H9 (cell line): Measurements from ENCODE around the gene ERVK3-1. TPM values are rescaled to one million over a fixed set of nuclear protein-coding genes. Genes with fewer than 3 reads are reported as not detected.
A peak's percentile ranks its signal among the peaks of the same experiment; 100 is the strongest.

Experiments
- DNase-seq: peaks from one replicate; pipeline ENCODE4 v3.0.0-alpha.2; 2017
- H2AFZ ChIP-seq: one replicate; pipeline ENCODE4 v1.6.1; 2013; ENCODE audit warnings: mild to moderate bottlenecking, low read length, control low read depth, moderate library complexity
- H2AK5ac ChIP-seq: 2 replicates; pipeline ENCODE4 v1.6.1; 2013; ENCODE audit warnings: low read length, control low read depth, mixed read lengths; ENCODE audit not compliant: insufficient read length
- H2BK120ac ChIP-seq: one replicate; pipeline ENCODE4 v1.6.1; 2013; ENCODE audit warnings: low read depth, mild to moderate bottlenecking, low read length, control low read depth, inconsistent platforms; ENCODE audit not compliant: poor library complexity, severe bottlenecking
- H2BK12ac ChIP-seq: 2 replicates; pipeline ENCODE4 v1.6.1; 2013; ENCODE audit warnings: low read length, control low read depth, mixed read lengths, low read depth; ENCODE audit not compliant: insufficient read length
- H2BK15ac ChIP-seq: 2 replicates; pipeline ENCODE4 v1.6.1; 2013; ENCODE audit warnings: low read depth, low read length, control low read depth
- H2BK20ac ChIP-seq: one replicate; pipeline ENCODE4 v1.6.1; 2013; ENCODE audit warnings: low read depth, mild to moderate bottlenecking, low read length, control low read depth, inconsistent platforms; ENCODE audit not compliant: poor library complexity, severe bottlenecking
- H2BK5ac ChIP-seq: 2 replicates; pipeline ENCODE4 v1.6.1; 2013; ENCODE audit warnings: low read length, control low read depth, mixed read lengths; ENCODE audit not compliant: insufficient read length
- H3K14ac ChIP-seq: 2 replicates; pipeline ENCODE4 v1.6.1; 2013; ENCODE audit warnings: low read length, control low read depth; ENCODE audit not compliant: insufficient read depth
- H3K18ac ChIP-seq: 2 replicates; pipeline ENCODE4 v1.6.1; 2013; ENCODE audit warnings: low read depth, mild to moderate bottlenecking, mixed read lengths, low read length, control low read depth; ENCODE audit not compliant: insufficient read length
- H3K23ac ChIP-seq: 2 replicates; pipeline ENCODE4 v1.6.1; 2013; ENCODE audit warnings: low read length, control low read depth, mixed read lengths, low read depth; ENCODE audit not compliant: insufficient read length
- H3K23me2 ChIP-seq: 2 replicates; pipeline ENCODE4 v1.6.1; 2013; ENCODE audit warnings: low read depth, mild to moderate bottlenecking, mixed read lengths, low read length, control low read depth; ENCODE audit not compliant: insufficient read length, poor library complexity, severe bottlenecking
- H3K27ac ChIP-seq: 2 replicates; pipeline ENCODE4 v1.5.1; 2013; ENCODE audit warnings: low read length, control low read depth, mixed read lengths, low read depth; ENCODE audit not compliant: insufficient read length
- H3K27me3 ChIP-seq: 2 replicates; pipeline ENCODE4 v1.6.1; 2013; ENCODE audit warnings: low read length, control low read depth, inconsistent platforms; ENCODE audit not compliant: insufficient read depth
- H3K4ac ChIP-seq: 2 replicates; pipeline ENCODE4 v1.6.1; 2013; ENCODE audit warnings: low read depth, mild to moderate bottlenecking, control low read depth, inconsistent platforms, low read length, moderate library complexity
- H3K4me1 ChIP-seq: 2 replicates; pipeline ENCODE4 v1.6.1; 2013; ENCODE audit warnings: low read length, control low read depth, inconsistent platforms; ENCODE audit not compliant: insufficient read depth
- H3K4me2 ChIP-seq: 2 replicates; pipeline ENCODE4 v1.6.1; 2013; ENCODE audit warnings: low read length, control low read depth, mixed read lengths; ENCODE audit not compliant: insufficient read length, insufficient read depth
- H3K56ac ChIP-seq: 2 replicates; pipeline ENCODE4 v1.6.1; 2013; ENCODE audit warnings: low read depth, mild to moderate bottlenecking, mixed read lengths, low read length, control low read depth; ENCODE audit not compliant: insufficient read length
- H3K79me1 ChIP-seq: 2 replicates; pipeline ENCODE4 v1.6.1; 2013; ENCODE audit warnings: low read depth, mild to moderate bottlenecking, moderate library complexity, low read length, control low read depth, inconsistent platforms; ENCODE audit not compliant: insufficient read depth, poor library complexity, severe bottlenecking
- H3K79me2 ChIP-seq: 2 replicates; pipeline ENCODE4 v1.6.1; 2013; ENCODE audit warnings: low read length, control low read depth, inconsistent platforms; ENCODE audit not compliant: insufficient read depth
- H3K9ac ChIP-seq: 2 replicates; pipeline ENCODE4 v1.6.1; 2013; ENCODE audit warnings: low read length, control low read depth, mixed read lengths; ENCODE audit not compliant: insufficient read length; ENCODE audit errors: extremely low read depth
- H3K9me3 ChIP-seq: one replicate; pipeline ENCODE4 v1.6.1; 2013; ENCODE audit warnings: low read depth, low read length, inconsistent platforms; ENCODE audit not compliant: control insufficient read depth
- H3T11ph ChIP-seq: one replicate; pipeline ENCODE4 v1.6.1; 2013; ENCODE audit warnings: mild to moderate bottlenecking, low read length, control low read depth, inconsistent platforms
- H4K20me1 ChIP-seq: one replicate; pipeline ENCODE4 v1.6.1; 2013; ENCODE audit not compliant: control insufficient read depth, insufficient read length, insufficient read depth
- H4K5ac ChIP-seq: 2 replicates; pipeline ENCODE4 v1.6.1; 2013; ENCODE audit warnings: low read depth, mild to moderate bottlenecking, mixed read lengths, low read length, control low read depth; ENCODE audit not compliant: insufficient read length
- H4K8ac ChIP-seq: replicated peaks from 2 replicates; pipeline ENCODE4 v1.6.1; 2013; ENCODE audit warnings: low read length, control low read depth, mixed read lengths, low read depth; ENCODE audit not compliant: insufficient read length
- H4K91ac ChIP-seq: 2 replicates; pipeline ENCODE4 v1.6.1; 2013; ENCODE audit warnings: low read depth, mild to moderate bottlenecking, moderate library complexity, mixed read lengths, low read length, control low read depth; ENCODE audit not compliant: insufficient read length
- H3K27ac Mint-ChIP-seq, 3 experiments: 2 replicates in 2 of 3; 3 replicates in 1 of 3; pipeline ENCODE4 v1.8.0; 2020 to 2021; ENCODE audit warnings: mixed read lengths in 3 of 3, mild to moderate bottlenecking in 1 of 3, moderate library complexity in 1 of 3
- H3K27me3 Mint-ChIP-seq: 2 replicates; pipeline ENCODE4 v1.8.0; 2021; ENCODE audit warnings: low read depth, mild to moderate bottlenecking, moderate library complexity, mixed read lengths
- H3K36me3 Mint-ChIP-seq, 3 experiments: 2 replicates in 2 of 3; 3 replicates in 1 of 3; pipeline ENCODE4 v1.8.0; 2020 to 2021; ENCODE audit warnings: low read depth in 3 of 3, mixed read lengths in 3 of 3; ENCODE audit not compliant: insufficient read depth in 1 of 3
- H3K4me1 Mint-ChIP-seq, 2 experiments: 2 replicates each; pipeline ENCODE4 v1.8.0; 2020; ENCODE audit warnings: mixed read lengths in 2 of 2
- H3K4me3 Mint-ChIP-seq, 2 experiments: 2 replicates in 1 of 2; 3 replicates in 1 of 2; pipeline ENCODE4 v1.8.0; 2020 to 2021; ENCODE audit warnings: mild to moderate bottlenecking in 2 of 2, mixed read lengths in 2 of 2, moderate library complexity in 1 of 2
- H3K9me3 Mint-ChIP-seq, 2 experiments: 2 replicates in 1 of 2; 3 replicates in 1 of 2; pipeline ENCODE4 v1.8.0; 2020; ENCODE audit warnings: mild to moderate bottlenecking in 2 of 2, mixed read lengths in 2 of 2, moderate library complexity in 1 of 2
- CTCF ChIP-seq: fragments of 200-600 bp; sonication (generic); conservative IDR thresholded peaks from 3 replicates; pipeline ENCODE4 v1.8.0; 2021; ENCODE audit warnings: antibody characterized with exemption, mild to moderate bottlenecking
- WGBS: extraction: QIAGEN DNeasy Blood & Tissue Kit; methylation state at CpG from one replicate; pipeline ENCODE4 v1.1.7; 2013; ENCODE audit warnings: missing lambda C conversion rate, low lambda C conversion rate, mixed read lengths; ENCODE audit not compliant: insufficient read length; ENCODE audit errors: extremely low coverage; 5-methylcytosine and 5-hydroxymethylcytosine counted together
- total RNA-seq: library from RNA; stranded (reverse); gene quantifications from 2 replicates; pipeline ENCODE4 v1.2.1, GENCODE V29; 2021

ERVK3-1 gene
- total RNA-seq, 1 experiment from 2014 or later: 43.7 TPM

- Mint-ChIP-seq H3K36me3 (peaks cover 14 to 34% (median 24%) of the 10 kb centered on the region in 3 experiments; a peak in 6 of 7 replicates), H3K27ac (no peak overlapping the region), H3K9me3 (no peaks in the 10 kb centered on the region; a peak in 1 of 5 replicates), H3K4me3 (no peak overlapping the region), H3K4me1 (no peaks in the 10 kb centered on the region), H3K27me3 (no peaks in the 10 kb centered on the region)
- H4K5ac ChIP-seq: no peak overlapping the region
- no peaks in the 10 kb centered on the region for H3K79me1 ChIP-seq
- no peaks in the 10 kb centered on the region for H3K9me3 ChIP-seq
- no peak overlapping the region for H2BK12ac ChIP-seq
- DNase-seq: peak; percentile 66
- no peak overlapping the region for H2BK20ac ChIP-seq
- TF ChIP-seq CTCF: peak; percentile 63
- H3K4ac ChIP-seq: no peak overlapping the region
- H3K14ac ChIP-seq: no peak overlapping the region
- H2AFZ ChIP-seq: no peak overlapping the region
- H3K27ac ChIP-seq: no peak overlapping the region
- WGBS: no CpG with 5 or more reads among the region's 30 CpGs
- no peaks in the 10 kb centered on the region for H3K23me2 ChIP-seq
- H3K56ac ChIP-seq: no peak overlapping the region
- no peak overlapping the region for H2BK5ac ChIP-seq
- no peak overlapping the region for H3K4me2 ChIP-seq
- no peak overlapping the region for H4K8ac ChIP-seq
- no peak overlapping the region for H2BK120ac ChIP-seq
- H3K79me2 ChIP-seq: no peaks in the 10 kb centered on the region
- no peak overlapping the region for H3K9ac ChIP-seq
- no peaks in the 10 kb centered on the region for H3K4me1 ChIP-seq
- no peak overlapping the region for H3K18ac ChIP-seq
- no peak overlapping the region for H3T11ph ChIP-seq
- no peak overlapping the region for H2AK5ac ChIP-seq
- H4K91ac ChIP-seq: no peak overlapping the region
- H3K27me3 ChIP-seq: no peaks in the 10 kb centered on the region
- H2BK15ac ChIP-seq: no peak overlapping the region
- H4K20me1 ChIP-seq: no peaks in the 10 kb centered on the region
- no peak overlapping the region for H3K23ac ChIP-seq
These were observed 33.8 kb downstream of the ERVK3-1 start for GRCh38 chr19:58338825-58339558.
